Ovary (tissue), 3 donors: ENCODE data around the gene ERLIN1.

Experiments used
- EP300 ChIP-seq: sonication (generic); formaldehyde crosslinking; IDR thresholded peaks from one replicate; pipeline ENCODE4 v1.6.1; 2017; ENCODE audit warnings: antibody characterized with exemption
- TF ChIP-seq, protein P1 (sequence below), 3 donors: fragments of 450-650 bp in 2 of 3; fragments of 200-600 bp in 1 of 3; IDR thresholded peaks; one replicate each; pipeline versions ENCODE4 v1.5.1 to v1.8.0; 2016 to 2022; ENCODE audit warnings: antibody characterized with exemption in 3 of 3, mild to moderate bottlenecking in 1 of 3
- donor health status: DM: no; HTN: no; CAD: no.

GRCh38 chr10:100101192-100102076, 84.4 kb downstream of the ERLIN1 start:
- TF ChIP-seq, protein P1, sequence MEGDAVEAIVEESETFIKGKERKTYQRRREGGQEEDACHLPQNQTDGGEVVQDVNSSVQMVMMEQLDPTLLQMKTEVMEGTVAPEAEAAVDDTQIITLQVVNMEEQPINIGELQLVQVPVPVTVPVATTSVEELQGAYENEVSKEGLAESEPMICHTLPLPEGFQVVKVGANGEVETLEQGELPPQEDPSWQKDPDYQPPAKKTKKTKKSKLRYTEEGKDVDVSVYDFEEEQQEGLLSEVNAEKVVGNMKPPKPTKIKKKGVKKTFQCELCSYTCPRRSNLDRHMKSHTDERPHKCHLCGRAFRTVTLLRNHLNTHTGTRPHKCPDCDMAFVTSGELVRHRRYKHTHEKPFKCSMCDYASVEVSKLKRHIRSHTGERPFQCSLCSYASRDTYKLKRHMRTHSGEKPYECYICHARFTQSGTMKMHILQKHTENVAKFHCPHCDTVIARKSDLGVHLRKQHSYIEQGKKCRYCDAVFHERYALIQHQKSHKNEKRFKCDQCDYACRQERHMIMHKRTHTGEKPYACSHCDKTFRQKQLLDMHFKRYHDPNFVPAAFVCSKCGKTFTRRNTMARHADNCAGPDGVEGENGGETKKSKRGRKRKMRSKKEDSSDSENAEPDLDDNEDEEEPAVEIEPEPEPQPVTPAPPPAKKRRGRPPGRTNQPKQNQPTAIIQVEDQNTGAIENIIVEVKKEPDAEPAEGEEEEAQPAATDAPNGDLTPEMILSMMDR (IDR thresholded peaks at IDR 0.05), result no peak
- TF ChIP-seq EP300, result no peak
